Prostate gland (tissue), 2 donors: Measurements from ENCODE around the gene LDB1.

Experiments
- POLR2AphosphoS5 ChIP-seq: sonication (generic); formaldehyde crosslinking; IDR thresholded peaks from one replicate; pipeline ENCODE4 v1.6.1; 2017; ENCODE audit warnings: antibody characterized with exemption
- TF ChIP-seq, protein P1 (sequence below), 4 experiments: fragments of 200-600 bp in 2 of 4; fragments of 450-650 bp in 2 of 4; sonication (generic) in 2 of 4; IDR thresholded peaks; 1 replicate in 3 of 4; 2 replicates in 1 of 4; pipeline ENCODE4 v1.5.1; 2016 to 2019; ENCODE audit warnings: antibody characterized with exemption in 4 of 4, mild to moderate bottlenecking in 2 of 4, moderate library complexity in 2 of 4

DNA sequence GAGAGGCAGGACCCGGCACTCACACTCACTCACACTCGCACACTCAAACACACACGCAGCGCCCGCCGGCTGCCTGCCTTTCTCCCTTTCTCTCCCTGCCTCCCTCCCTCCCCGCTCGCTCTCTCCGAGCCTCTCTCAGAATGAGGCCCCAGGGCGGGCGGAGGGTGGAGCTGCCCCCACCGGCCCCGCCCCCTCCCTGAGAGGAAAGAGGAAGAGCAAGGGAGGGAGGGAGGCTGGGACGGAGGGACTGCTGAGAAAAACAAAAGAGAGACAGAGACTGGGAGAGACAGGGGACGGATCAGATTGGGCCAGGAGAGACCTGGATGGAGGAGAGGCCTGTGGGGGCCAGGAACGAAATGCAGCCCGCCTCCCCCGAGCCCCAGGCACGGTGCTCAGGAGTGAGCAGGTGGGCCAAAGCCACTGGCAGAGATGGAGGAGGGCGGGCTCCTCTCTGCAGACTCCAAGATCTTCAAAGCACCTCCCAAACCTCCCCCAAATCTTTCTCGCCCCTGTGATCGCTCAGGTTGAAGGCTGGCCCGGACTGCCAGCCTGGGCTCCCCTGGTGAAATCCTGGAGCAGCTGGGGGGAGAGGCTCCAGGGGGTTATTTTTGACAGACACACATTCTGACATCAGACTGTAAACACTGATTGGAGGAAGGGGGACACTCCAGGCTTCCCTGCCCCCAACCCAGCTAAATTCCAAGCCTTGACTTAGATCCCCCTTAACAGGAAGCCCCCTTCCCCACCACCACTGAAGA, 5.1 kb downstream of the LDB1 start:
- TF ChIP-seq, protein P1, sequence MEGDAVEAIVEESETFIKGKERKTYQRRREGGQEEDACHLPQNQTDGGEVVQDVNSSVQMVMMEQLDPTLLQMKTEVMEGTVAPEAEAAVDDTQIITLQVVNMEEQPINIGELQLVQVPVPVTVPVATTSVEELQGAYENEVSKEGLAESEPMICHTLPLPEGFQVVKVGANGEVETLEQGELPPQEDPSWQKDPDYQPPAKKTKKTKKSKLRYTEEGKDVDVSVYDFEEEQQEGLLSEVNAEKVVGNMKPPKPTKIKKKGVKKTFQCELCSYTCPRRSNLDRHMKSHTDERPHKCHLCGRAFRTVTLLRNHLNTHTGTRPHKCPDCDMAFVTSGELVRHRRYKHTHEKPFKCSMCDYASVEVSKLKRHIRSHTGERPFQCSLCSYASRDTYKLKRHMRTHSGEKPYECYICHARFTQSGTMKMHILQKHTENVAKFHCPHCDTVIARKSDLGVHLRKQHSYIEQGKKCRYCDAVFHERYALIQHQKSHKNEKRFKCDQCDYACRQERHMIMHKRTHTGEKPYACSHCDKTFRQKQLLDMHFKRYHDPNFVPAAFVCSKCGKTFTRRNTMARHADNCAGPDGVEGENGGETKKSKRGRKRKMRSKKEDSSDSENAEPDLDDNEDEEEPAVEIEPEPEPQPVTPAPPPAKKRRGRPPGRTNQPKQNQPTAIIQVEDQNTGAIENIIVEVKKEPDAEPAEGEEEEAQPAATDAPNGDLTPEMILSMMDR (IDR thresholded peaks at IDR 0.05) = peak in 1 of 4 experiments; percentile 2
- TF ChIP-seq POLR2AphosphoS5 = peak; percentile 97
